NT2/D1 (cell line): ENCODE measurements around the gene DNAH11.

Experiments used
- SUZ12 ChIP-seq: IDR thresholded peaks from 2 replicates; pipeline ENCODE4 v1.6.1; 2011; ENCODE audit not compliant: insufficient read length, insufficient read depth; ENCODE audit errors: extremely low read depth
- YY1 ChIP-seq: IDR thresholded peaks from 2 replicates; pipeline ENCODE4 v1.6.1; 2011; ENCODE audit not compliant: insufficient read length, insufficient read depth
- ZNF274 ChIP-seq: IDR thresholded peaks from 2 replicates; pipeline ENCODE4 v1.6.1; 2011; ENCODE audit warnings: mild to moderate bottlenecking, low read depth, low read length

- TF ChIP-seq SUZ12 (no peak), ZNF274 (no peak), YY1 (no peak)
These were observed 108.9 kb downstream of the DNAH11 start for GRCh38 chr7:21651697-21652096.
